Measurements from ENCODE around the gene CPAMD8.

GRCh38 chr19:16889366-16889882 is 137.2 kb downstream of the CPAMD8 start:
- no peak for TF ChIP-seq MAFK (IDR thresholded peaks at IDR 0.05; ENCODE audit: low read depth, low read length)
- no peak for TF ChIP-seq SIN3A (conservative IDR thresholded peaks at IDR 0.05 in 1 of 2, IDR thresholded peaks at IDR 0.05 in 1 of 2; ENCODE audit: low read depth in 1 of 2, low read length in 2 of 2)
- no peak for TF ChIP-seq CHD2 (IDR thresholded peaks at IDR 0.05; ENCODE audit: low read length)
- TF ChIP-seq KDM5A (IDR thresholded peaks at IDR 0.05; ENCODE audit: low read length), result no peak
- TF ChIP-seq BRCA1 (IDR thresholded peaks at IDR 0.05; ENCODE audit: low read depth, low read length), result no peak
- no peak for TF ChIP-seq RXRA (IDR thresholded peaks at IDR 0.05; ENCODE audit: insufficient read depth, low read depth, low read length)
- no peak for TF ChIP-seq POLR2A (IDR thresholded peaks at IDR 0.05; ENCODE audit: control extremely low read depth in 1 of 2, low read depth in 2 of 2, low read length in 2 of 2)
- TF ChIP-seq EGR1 (IDR thresholded peaks at IDR 0.05; ENCODE audit: borderline replicate concordance, low read depth, low read length), result no peak
- peak in 1 of 3 experiments; percentile 6; a peak in 1 of 4 replicates for TF ChIP-seq CTCF (IDR thresholded peaks at IDR 0.05; ENCODE audit: control extremely low read depth in 1 of 3, insufficient read depth in 1 of 3, low read depth in 1 of 3, low read length in 3 of 3)
- no peak for TF ChIP-seq RNF2 (IDR thresholded peaks at IDR 0.05; ENCODE audit: borderline replicate concordance, low read depth, low read length, missing control alignments, poor library complexity, severe bottlenecking)
- no peak for TF ChIP-seq HDAC6 (IDR thresholded peaks at IDR 0.05; ENCODE audit: low read depth, low read length)
- no peak for TF ChIP-seq RAD21 (IDR thresholded peaks at IDR 0.05 in 1 of 2, conservative IDR thresholded peaks at IDR 0.05 in 1 of 2; ENCODE audit: low read depth in 2 of 2, low read length in 2 of 2)
- TF ChIP-seq EP300 (IDR thresholded peaks at IDR 0.05; ENCODE audit: borderline replicate concordance in 1 of 2, low read depth in 2 of 2, low read length in 2 of 2), result no peak

All from H1 (cell line).